K562 (cell line): Measurements from ENCODE around the gene BOLA1. TPM values are rescaled to one million over a fixed set of nuclear protein-coding genes. Genes with fewer than 3 reads are reported as not detected.

Experiments
- ATF7 ChIP-seq: fragments of 450-650 bp; IDR thresholded peaks from 2 replicates; pipeline ENCODE4 v1.7.1; 2014; ENCODE audit warnings: mild to moderate bottlenecking, moderate library complexity
- BDP1 ChIP-seq: IDR thresholded peaks from 3 replicates; pipeline ENCODE4 v1.6.1; 2011; ENCODE audit not compliant: insufficient read length, insufficient read depth
- CEBPZ ChIP-seq: fragments of 150-350 bp; IDR thresholded peaks from 2 replicates; pipeline ENCODE4 v1.6.1; 2014; ENCODE audit warnings: low read depth, mild to moderate bottlenecking, low read length, borderline replicate concordance
- CTCF ChIP-seq, 3 experiments: IDR thresholded peaks in 2 of 3; conservative IDR thresholded peaks in 1 of 3; 2 replicates each; pipeline ENCODE4 v1.5.1; 2011 to 2012; ENCODE audit warnings: low read length in 3 of 3, mild to moderate bottlenecking in 3 of 3, control low read depth in 2 of 3, improper control_type of control experiment in 1 of 3, inconsistent platforms in 1 of 3, low read depth in 1 of 3, mixed read lengths in 1 of 3, moderate library complexity in 1 of 3; ENCODE audit not compliant: insufficient read depth in 2 of 3
- ELF1 ChIP-seq: fragments of 200-800 bp; sonication (Bioruptor generic); IDR thresholded peaks from 2 replicates; pipeline ENCODE4 v1.6.1; 2016; ENCODE audit warnings: missing genetic modification characterization, missing compliant biosample characterization
- IRF1 ChIP-seq: sonication (generic); formaldehyde crosslinking; IDR thresholded peaks from 2 replicates; pipeline ENCODE4 v1.8.0; 2022; ENCODE audit warnings: missing genetic modification reagents, mild to moderate bottlenecking, borderline replicate concordance
- MECOM ChIP-seq: fragments of 250-450 bp; sonication (Bioruptor Pico); IDR thresholded peaks from 2 replicates; pipeline ENCODE4 v1.8.0; 2022; ENCODE audit warnings: inconsistent platforms
- PHF20 ChIP-seq: fragments of 450-650 bp; IDR thresholded peaks from 2 replicates; pipeline ENCODE4 v1.6.1; 2018; ENCODE audit not compliant: partially characterized antibody
- PKNOX1 ChIP-seq: fragments of 450-650 bp; IDR thresholded peaks from 2 replicates; pipeline ENCODE4 v1.6.1; 2016
- POLR2AphosphoS2 ChIP-seq: IDR thresholded peaks from 2 replicates; pipeline ENCODE4 v1.6.1; 2012; ENCODE audit warnings: low read length, improper control_type of control experiment
- SFPQ ChIP-seq: fragments of 200-400 bp; formaldehyde crosslinking; IDR thresholded peaks from 2 replicates; pipeline ENCODE4 v1.6.1; 2017; ENCODE audit warnings: mild to moderate bottlenecking, low read depth, low read length, moderate library complexity
- SREBF2 ChIP-seq: sonication (generic); formaldehyde crosslinking; IDR thresholded peaks from 2 replicates; pipeline ENCODE4 v1.4.0; 2020; ENCODE audit warnings: mild to moderate bottlenecking, missing genetic modification reagents
- STAT5A ChIP-seq: IDR thresholded peaks from 2 replicates; pipeline ENCODE4 v1.6.1; 2012; ENCODE audit warnings: low read length, inconsistent platforms, borderline replicate concordance
- ZFX ChIP-seq: sonication (generic); formaldehyde crosslinking; IDR thresholded peaks from 2 replicates; pipeline ENCODE4 v1.8.0; 2022; ENCODE audit warnings: mild to moderate bottlenecking, missing genetic modification reagents, moderate library complexity
- ZNF239 ChIP-seq: fragments of 250-450 bp; sonication (Bioruptor Pico); IDR thresholded peaks from 2 replicates; pipeline ENCODE4 v1.4.0; 2020; ENCODE audit warnings: mild to moderate bottlenecking
- ZNF277 ChIP-seq: fragments of 250-450 bp; sonication (Bioruptor Pico); IDR thresholded peaks from 2 replicates; pipeline ENCODE4 v1.8.0; 2022; ENCODE audit warnings: inconsistent platforms, mild to moderate bottlenecking, moderate library complexity, borderline replicate concordance
- polyA plus RNA-seq, 8 experiments: library from polyadenylated mRNA; depleted of rRNA in 4 of 8; stranded (reverse) in 5 of 8; unstranded in 3 of 8; fragments of >200 nt; fragmentation: Nextera tagmentation in 2 of 8; fragmentation: Illumina TruSeq in 1 of 8; extraction: Ambion mirVana in 2 of 8; extraction: Trizol in 1 of 8; gene quantifications; 2 replicates each; pipeline versions ENCODE4 v1.2.1 to v1.2.3, GENCODE V29; 2011 to 2014; ENCODE audit warnings: inconsistent platforms in 1 of 8, missing spikeins in 1 of 8
- total RNA-seq, 7 experiments: library from RNA; depleted of rRNA in 6 of 7; stranded (reverse); fragments of >200 nt in 6 of 7; fragmentation: Illumina TruSeq in 2 of 7; extraction: Trizol in 2 of 7; gene quantifications; 2 replicates each; pipeline versions ENCODE4 v1.2.1 to v1.2.3, GENCODE V29; 2011 to 2021; ENCODE audit warnings: low replicate concordance in 1 of 7

BOLA1 gene
- total and polyA plus RNA-seq, 9 of the 15 experiments (the other 6 are each of a cell fraction or from before 2014, with no cell fraction given), result 0.18 to 1.2 (median 0.40) TPM; not detected in 2

GRCh38 chr1:149884433-149885338 is 14.7 kb upstream of the BOLA1 start (continued):
- TF ChIP-seq CTCF (IDR thresholded peaks at IDR 0.05 in 2 of 3, conservative IDR thresholded peaks at IDR 0.05 in 1 of 3; ENCODE audit: insufficient read depth in 2 of 3, low read depth in 1 of 3, low read length in 3 of 3) (no peak), BDP1 (no peak), SREBF2 (CRISPR knock-in tag) (no peak), ZFX (CRISPR knock-in tag) (no peak), POLR2AphosphoS2 (no peak), MECOM (CRISPR knock-in tag) (0 out of 2 replicates have a peak, but pooled peaks have one; percentile 49), SFPQ (no peak), STAT5A (no peak), ELF1 (tag) (peak; percentile 65; the same call in 1 of the 2 replicates), IRF1 (CRISPR knock-in tag) (peak; percentile 77; the same call in 1 of the 2 replicates), CEBPZ (no peak), PHF20 (no peak), ZNF277 (CRISPR knock-in tag) (no peak), ATF7 (no peak), ZNF239 (no peak), PKNOX1 (peak; percentile 93)
